ENCODE measurements around the gene CCKAR.
"Not testable (repeated sequence)": the region's sequence is repeated elsewhere in the genome, so short reads cannot be mapped to it uniquely, and the experiment has no call there.

CCKAR gene

GRCh38 chr4:26509681-26510333, 19.5 kb upstream of the CCKAR start:
- no peak overlapping the region for H3K4me3 ChIP-seq (replicated peaks; ENCODE audit: low read depth, low read length)
- no peak for TF ChIP-seq CTCF (IDR thresholded peaks at IDR 0.05; ENCODE audit: low read length, missing control alignments)
- DNase-seq (ENCODE audit: low read depth) = no peak

DNA sequence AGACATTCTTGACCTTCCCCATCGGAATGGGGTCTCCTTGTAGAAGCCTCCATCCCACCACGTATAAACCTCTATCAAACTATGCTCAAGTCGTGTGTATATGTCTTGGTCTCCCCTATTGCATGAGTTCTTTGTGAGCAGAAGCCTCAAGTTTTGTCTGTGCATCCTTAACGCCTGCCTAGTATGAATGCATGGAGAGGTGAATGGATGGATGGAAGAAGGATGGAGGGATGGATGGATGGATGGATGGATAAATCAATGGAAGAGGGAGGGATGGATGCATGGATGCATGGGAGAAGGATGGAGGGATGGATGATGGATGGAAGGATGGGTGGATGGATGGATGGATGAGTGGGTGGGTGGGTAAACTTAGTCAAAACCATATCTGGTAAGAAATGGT, 17.0 kb upstream of the CCKAR start:
- no peak overlapping the region for H3K4me3 ChIP-seq (replicated peaks; ENCODE audit: low read depth, low read length)
- no peak for DNase-seq (ENCODE audit: low read depth)
- TF ChIP-seq CTCF (IDR thresholded peaks at IDR 0.05; ENCODE audit: low read length, missing control alignments) = no peak

GRCh38 chr4:26503844-26504243, 13.6 kb upstream of the CCKAR start:
- no peak overlapping the region for H3K4me3 ChIP-seq (replicated peaks; ENCODE audit: low read depth, low read length)
- no peak for DNase-seq (ENCODE audit: low read depth)
- no peak for TF ChIP-seq CTCF (IDR thresholded peaks at IDR 0.05; ENCODE audit: low read length, missing control alignments)

GRCh38 chr4:26503427-26503826, 13.1 kb upstream of the CCKAR start:
- H3K4me3 ChIP-seq (replicated peaks; ENCODE audit: low read depth, low read length) = no peak overlapping the region
- no peak for TF ChIP-seq CTCF (IDR thresholded peaks at IDR 0.05; ENCODE audit: low read length, missing control alignments)
- no peak for DNase-seq (ENCODE audit: low read depth)

DNA sequence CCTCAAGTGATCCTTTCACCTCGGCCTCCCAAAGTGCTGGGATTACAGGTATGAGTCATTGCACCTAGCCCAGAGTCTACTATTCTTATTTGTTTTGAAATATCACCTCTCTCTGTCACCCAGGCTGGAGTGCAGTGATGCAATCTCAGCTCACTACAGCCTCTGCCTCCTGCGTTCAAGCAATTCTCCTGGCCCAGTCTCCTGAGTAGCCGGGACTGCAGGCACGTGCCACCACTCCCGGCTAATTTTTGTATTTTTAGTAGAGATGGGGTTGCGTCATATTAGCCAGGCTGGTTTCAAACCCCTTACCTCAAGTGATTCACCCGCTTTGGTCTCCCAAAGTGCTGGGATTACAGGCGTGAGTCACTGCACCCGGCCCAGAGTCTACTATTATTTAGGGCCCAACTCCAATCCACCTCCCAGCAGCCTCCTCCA, 10.3 kb upstream of the CCKAR start:
- not testable (repeated sequence) for H3K4me3 ChIP-seq (replicated peaks; ENCODE audit: low read depth, low read length); DNase-seq (ENCODE audit: low read depth)

- DNase-seq (ENCODE audit: low read depth) = no peak
- TF ChIP-seq CTCF (IDR thresholded peaks at IDR 0.05; ENCODE audit: low read length, missing control alignments) = no peak
- H3K4me3 ChIP-seq (replicated peaks; ENCODE audit: low read depth, low read length) = no peak overlapping the region
Measured at GRCh38 chr4:26496207-26496783, 6.0 kb upstream of the CCKAR start.

- TF ChIP-seq CTCF (IDR thresholded peaks at IDR 0.05; ENCODE audit: low read length, missing control alignments) = no peak
- no peak for DNase-seq (ENCODE audit: low read depth)
Measured at GRCh38 chr4:26493461-26493860, 3.2 kb upstream of the CCKAR start.

More at GRCh38 chr4:26493461-26493860, 3.2 kb upstream of the CCKAR start:
- no peak overlapping the region for H3K4me3 ChIP-seq (replicated peaks; ENCODE audit: low read depth, low read length)
